HG03558 (cell line): ENCODE results near the gene MRPL45.
"Not testable (repeated sequence)": the region's sequence is repeated elsewhere in the genome, so short reads cannot be mapped to it uniquely, and the experiment has no call there.

Source experiments
- ATAC-seq: cut with Tn5 transposase; IDR thresholded peaks from one replicate; pipeline ENCODE4 v1.9.1; 2021; ENCODE audit warnings: moderate number of reproducible peaks; ENCODE audit not compliant: unreplicated experiment; ENCODE audit errors: extremely low read depth

MRPL45 gene

DNA sequence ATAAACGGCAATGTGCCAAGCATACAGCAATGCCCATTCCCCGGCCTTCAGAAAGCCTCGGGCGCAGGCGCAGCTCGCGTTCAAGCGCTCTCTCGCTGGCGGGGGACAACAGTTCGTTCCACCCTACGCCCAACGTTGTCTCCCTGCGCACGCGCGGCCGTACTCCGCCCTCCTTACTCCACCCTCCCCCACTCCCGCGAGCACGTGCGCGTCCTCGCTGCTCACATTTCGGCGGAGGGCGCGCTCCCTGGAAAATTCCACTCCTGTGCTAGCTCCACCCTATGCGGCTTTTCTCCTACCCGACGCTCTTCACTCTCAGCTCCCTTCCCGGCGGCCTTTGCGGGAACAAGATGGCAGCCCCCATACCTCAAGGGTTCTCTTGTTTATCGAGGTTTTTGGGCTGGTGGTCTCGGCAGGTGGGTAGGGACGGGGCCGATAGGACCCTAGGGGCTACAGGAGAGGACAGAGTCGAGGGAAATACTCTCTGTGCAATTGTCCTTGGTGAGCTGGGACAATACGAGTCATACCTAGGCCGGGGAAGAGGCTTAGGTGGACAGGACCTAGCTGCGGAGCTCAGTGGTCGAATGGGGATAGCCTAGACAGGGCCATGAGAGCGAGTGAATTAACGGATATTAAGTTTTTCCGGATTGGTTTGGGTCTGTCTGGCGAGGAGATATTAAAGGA lies at the start of gene MRPL45:
Gene MRPL45, plus strand, starts transcription at position 335 of the 684 bp plus-strand sequence. Its CDS starts 16 bp downstream, at position 351.
- ATAC-seq: peak; percentile 74

DNA sequence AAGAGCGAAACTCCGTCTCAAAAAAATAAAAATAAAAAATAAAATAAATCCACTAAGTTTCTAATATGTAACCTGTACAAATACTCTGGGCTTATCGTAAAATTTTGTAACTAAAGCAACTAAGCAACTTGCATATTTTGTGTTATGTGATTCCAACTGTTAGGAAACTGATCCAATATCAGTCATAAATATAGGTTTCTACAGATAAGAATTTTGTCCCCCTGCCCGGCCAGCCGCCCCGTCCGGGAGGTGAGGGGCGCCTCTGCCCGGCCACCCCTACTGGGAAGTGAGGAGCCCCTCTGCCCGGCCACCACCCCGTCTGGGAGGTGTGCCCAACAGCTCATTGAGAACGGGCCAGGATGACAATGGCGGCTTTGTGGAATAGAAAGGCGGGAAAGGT lies 43.8 kb upstream of the MRPL45 start:
- not testable (repeated sequence) for ATAC-seq

DNA sequence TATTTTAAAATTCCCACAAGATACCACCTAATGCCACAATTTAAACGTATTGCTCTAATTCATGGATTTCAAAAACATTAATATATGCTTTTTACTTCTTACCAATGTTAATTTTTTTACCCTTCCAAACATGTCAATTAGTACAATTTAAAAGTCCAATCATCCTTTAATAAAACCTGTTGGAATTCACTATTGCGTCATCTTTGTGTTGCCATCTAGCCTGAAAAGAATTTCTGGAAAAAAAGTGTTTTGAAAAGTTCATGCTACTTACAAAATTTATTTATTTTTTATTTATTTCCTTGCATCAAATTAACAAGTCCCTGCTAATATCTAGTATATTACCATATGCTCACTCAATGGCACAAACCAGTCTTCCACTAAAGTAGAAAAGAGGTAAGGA lies 42.6 kb upstream of the MRPL45 start:
- not testable (repeated sequence) for ATAC-seq

DNA sequence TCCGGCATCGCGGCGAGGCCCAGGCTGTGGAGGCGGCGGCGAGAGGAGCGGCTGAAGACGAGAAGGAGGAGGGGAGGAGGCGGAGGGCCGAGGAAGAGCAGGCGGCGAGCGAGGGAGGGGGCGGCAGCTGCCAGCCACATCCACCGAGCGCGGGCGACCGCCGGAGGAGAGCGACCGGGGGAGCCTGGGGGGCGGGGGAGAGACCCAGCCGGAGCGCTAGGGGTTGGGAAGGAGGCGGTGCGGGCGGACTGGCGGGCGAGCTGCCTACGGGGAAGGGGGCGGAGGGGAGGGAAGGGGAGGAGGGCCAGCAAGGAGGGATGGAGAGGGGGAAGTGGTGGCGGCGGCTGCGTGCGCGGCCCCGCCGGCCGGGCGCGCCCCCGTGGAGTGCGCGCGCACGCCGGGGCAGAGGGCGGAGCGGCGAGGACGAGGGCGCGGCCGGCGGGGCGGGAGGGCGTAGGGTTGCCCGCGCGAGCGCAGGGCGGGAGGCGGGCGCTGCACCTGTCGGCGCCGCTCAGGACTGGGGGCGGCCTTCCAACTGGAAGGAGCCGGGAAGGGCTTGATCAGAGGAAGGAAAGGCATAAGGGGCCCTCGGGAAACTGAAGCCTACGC lies 39.9 kb upstream of the MRPL45 start:
- peak; percentile 41 for ATAC-seq

DNA sequence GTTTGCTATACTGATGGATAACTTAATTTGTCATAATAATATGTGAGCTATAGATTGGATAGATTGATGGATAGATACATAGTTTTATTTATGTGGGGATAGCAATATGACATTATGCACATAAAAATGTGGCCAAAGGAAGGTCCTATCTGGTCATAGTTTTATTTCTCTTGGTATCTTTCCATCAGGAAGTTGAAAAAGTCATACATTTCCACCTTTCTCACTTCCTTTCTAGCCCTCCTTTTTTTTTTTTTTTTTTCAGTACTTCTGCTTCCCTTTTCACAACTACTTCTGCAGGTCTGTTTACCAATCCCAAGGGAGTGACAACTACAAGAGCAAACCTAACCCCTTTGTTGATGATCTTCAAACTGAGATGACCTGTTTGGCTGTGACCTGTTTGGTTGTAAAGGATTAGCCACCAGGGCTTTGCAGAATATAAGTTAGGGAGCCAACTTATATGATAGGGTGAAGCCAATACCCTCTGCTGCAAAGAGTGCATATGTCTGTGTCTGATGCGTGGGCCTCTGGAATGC lies 30.9 kb upstream of the MRPL45 start:
- not testable (repeated sequence) for ATAC-seq

DNA sequence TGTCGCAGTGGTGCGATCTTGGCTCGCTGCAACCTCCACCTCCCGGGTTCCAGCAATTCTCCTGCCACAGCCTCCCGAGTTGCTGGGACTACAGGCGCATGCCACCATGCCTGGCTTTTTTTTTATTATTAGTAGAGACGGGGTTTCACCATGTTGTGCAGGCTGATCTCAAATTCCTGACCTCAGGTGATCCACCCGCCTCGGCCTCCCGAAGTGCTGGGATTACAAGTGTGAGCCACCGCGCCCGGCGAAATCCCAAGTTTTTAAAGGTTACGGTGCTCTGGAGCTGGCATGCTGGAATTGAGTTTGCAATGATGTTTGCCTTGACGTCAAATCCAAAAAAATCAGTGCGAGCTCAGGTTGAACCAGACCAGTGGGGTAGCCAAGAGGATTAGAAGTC lies 30.4 kb upstream of the MRPL45 start:
- not testable (repeated sequence) for ATAC-seq

DNA sequence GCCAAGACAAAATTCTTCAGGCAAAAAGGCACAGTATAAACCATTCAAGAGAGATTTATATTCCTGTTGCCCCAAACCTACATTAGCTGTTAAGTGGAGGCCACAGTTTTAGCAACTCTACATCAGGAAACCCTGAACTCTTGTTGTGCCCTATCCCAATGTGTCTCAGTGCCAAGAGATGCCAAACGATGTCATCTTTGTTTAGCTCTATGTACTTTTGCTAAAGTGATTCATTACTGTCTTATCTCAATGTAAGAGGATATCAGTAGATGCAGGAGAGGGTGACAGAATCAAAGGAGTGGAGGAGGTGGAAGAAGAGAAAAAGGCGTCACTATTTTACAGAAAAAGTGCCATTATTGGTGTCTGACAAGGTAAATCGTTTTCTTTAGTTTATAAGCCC lies 28.8 kb upstream of the MRPL45 start:
- not testable (repeated sequence) for ATAC-seq

DNA sequence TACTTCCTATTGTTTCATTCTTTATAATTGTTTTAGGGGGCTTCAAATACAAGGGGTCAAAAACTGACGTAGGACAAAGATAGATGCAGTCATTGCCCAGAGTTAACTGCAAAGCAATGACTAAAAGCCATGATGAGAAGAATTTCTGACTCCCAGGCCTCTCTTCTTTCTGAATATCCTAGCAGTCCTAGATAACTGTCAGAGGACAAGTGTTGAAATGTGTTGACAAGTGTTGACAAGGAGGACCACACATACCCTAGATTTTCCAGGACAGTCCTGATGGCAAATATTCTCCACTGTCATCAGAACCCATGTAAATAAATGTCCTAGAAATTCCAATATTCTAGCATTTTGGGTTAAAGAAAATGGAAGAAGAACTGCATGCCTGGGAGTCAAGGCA lies 27.9 kb upstream of the MRPL45 start:
- ATAC-seq: not testable (repeated sequence)

DNA sequence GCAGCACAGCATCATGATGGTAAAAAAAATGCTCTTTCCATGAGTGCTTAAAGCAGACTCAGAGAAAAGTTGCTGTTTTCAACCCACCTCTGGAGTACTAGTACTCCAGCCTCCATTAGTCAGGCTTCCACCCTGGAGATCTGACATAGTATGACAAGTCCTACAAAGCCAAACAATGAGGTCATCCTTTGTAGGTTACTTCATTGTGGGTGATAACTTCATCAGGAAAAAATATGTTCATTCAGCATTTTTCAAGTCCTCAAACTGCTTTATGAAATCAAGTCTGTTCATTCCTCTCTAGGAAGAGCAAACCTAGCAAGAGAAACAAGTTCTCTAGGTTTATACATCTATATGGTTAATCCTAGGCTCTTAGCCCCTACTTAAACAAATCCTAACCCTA lies 27.4 kb upstream of the MRPL45 start:
- ATAC-seq: not testable (repeated sequence)

DNA sequence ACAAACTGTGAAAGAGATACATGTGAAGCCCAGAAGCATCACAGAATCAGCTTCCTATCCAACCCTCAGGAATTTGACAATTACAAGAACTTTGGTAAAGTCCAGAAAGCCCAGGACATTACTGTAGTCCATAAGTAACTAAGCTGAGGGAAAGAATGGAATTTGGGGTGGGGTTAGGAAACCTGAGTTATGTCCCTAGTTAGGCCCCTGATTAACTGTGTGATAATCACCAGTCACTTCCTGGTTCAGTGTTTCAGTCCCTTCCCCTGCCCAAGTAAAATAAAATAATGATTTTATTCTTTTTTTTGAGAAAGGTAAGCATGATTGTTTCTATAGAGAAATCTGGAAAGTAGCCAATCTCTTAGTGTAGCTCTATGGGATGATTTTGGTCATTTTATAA lies 11.0 kb upstream of the MRPL45 start:
- ATAC-seq: not testable (repeated sequence)

DNA sequence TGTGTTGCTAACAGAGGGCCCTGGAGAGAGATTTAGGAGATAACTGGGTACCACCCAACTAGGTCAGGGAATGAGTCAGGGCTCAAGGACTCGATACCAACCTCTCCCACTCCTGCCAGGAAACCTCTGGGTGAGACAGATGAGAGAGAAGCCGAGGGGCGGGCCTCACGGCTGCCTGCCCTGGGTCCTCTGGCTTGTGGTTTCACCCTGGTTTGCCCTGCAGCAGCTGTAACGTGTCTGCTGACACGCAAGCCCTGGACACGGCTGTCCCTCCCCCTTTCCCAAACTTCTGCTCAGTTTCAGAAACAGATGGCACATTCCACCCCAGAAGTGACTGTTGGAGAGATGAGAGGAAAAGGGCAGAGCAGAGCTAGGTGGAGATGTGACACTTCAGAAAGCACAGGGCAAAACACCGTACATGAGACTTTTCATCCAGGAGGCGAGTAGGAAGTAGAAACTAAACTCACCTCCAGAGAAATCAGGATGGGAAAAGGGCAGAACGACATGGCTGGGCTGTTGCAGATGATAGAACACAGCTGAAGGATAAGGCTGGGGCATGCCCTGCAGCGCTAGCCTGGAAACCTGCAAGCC lies 10.4 kb upstream of the MRPL45 start:
- not testable (repeated sequence) for ATAC-seq

DNA sequence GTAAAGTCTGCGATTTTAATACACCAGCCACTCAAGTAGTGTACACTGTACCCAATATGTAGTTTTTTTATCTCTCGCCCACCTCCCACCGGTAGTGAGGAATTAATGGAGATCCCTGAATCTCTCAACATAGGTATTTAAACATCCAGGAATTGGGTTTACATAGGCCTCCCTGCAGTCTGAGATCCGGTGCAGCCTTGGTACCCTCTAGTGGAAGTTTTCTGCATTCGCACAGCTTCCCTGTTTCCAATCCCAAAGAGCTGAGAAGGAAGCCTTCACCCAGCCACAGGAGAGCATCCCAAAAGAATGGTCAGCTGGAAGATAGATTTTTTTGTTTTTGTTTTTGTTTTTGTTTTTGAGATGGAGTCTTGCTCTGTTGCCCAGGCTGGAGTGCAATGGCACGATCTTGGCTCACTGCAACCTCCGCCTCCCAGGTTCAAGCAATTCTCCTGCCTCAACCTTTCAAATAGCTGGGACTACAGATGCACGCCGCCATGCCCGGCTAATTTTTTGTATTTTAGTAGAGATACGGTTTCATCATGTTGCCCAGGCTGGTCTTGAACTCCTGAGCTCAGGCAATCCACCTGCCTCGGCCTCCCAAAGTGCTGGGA lies 8.6 kb upstream of the MRPL45 start:
- ATAC-seq: not testable (repeated sequence)

DNA sequence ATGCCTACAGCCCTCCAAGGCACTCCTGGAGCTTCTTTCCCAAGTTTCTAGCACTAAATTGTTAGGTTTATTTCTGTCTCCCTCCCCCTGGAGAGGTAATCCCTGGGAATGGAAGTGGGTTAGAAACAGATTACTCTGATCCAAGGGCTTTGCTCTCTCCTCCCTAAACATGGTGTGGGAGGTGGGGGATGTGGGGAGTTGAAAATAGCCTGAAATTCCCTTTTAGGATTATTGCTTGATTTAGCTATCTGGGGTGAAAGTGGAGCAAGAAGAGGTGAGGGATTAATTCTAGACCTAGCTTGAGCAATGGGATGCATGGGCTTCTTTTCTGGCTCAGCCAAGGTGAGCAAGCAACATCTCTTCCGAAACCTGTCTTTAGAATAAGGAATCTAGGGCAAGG lies 7.2 kb upstream of the MRPL45 start:
- not testable (repeated sequence) for ATAC-seq

DNA sequence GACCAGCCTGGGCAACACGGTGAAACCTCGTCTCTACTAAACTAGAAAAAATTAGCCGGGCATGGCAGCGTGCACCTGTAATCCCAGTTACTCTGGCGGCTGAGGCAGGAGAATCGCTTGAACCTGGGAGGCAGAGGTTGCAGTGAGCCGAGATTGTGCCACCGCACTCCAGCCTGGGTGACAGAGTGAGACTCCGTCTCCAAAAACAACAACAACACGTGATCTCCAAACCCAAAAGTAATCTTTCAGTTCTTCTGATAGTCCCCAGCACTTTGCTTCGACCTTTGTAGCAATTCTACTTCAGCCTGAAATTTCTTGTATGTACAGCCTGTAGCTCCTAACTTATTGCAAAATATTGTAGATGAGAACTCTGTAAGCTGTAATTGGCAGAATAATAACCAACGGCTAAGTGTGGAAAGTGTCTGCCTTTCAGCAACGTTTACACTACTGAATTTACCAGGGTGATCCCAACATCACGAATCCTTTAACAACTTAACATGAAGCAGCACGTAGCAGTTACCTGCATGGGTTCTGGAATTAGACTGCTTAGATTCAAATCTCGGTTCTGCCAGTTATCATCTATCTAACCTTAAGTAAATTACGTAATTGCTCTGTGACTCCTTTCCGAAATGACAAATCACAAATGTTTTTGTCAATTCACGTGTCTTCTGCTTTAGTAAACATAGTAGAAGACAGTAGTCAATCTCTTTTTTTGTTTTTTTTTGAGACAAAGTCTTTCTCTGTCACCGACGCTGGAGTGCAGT lies 1.2 kb upstream of the MRPL45 start:
- ATAC-seq: not testable (repeated sequence)

DNA sequence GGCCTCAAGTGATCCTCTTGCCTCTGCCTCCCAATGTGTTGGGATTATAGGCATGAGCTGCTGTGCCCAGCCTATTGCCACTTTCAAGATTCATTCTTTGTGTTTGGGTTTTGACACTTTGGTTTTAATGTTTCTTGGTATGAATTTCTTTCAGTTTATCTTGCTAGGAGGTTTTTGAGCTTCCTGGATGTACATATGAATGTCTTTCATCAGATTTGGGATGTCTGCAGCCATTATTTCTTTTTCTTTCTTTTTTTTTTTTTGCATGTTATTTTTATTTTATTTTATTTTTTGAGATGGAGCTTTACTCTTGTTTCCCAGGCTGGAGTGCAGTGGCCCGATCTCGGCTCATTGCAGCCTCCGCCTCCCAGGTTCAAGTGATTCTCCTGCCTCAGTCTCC lies 18.5 kb downstream of the MRPL45 start:
- no peak for ATAC-seq

DNA sequence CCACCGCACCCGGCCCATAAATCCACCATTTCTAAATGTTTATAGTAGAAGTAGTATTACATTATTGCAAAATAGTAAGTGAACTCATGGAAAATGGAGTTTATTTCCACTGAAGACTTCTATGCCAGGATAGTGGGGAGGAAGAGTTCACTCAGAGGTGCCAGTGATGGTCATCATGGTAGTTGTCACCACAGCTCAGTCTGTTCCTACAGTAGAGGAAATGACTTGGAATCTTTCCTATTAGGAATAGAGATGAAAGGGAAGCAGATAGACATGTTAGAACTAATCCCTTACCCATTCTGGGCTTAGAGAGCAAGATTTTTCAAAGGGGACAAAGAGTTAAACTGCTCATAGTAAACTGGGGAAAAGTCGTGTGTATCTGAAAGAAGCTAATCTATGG lies 20.1 kb downstream of the MRPL45 start:
- ATAC-seq: no peak

DNA sequence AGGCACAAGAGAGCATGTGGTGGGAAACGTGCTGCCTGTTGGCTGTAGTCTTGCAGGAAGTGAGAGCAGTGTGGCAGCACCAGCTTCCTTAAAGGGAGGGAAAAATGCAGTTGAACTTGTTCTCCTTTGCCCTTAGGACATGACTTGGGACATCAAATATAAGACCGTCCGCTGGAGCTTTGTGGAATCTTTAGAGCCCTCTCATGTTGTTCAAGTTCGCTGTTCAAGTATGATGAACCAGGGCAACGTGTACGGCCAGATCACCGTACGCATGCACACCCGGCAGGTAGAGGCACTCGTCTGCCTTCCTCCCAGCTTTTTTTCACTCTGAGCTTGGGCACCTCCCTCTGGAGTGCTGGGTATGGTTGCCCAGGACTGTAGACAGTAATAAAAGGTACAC lies 23.5 kb downstream of the MRPL45 start:
- ATAC-seq: no peak

DNA sequence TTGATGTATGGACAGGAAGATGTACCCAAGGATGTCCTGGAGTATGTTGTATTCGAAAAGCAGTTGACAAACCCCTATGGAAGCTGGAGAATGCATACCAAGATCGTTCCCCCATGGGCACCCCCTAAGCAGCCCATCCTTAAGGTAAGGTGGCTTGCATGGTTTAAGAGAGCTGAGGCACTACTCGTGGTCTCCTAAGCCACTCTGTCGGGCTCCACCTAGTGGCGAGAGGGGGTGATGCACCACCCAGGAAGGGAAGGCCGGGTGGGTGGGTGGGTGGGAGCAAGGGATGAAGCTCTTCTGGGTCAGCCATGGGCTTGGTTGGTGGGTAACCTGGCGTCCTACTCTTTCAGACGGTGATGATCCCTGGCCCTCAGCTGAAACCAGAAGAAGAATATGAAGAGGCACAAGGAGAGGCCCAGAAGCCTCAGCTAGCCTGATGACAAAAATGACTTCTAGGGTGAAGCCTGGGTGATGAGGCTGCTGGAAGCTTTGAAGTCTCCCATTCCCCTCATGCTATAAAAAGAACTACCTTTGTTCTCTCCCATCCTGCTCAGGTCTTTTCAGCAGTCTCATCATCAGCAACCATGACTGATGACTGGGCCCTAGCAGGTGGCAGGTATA lies 25.3 kb downstream of the MRPL45 start:
- no peak for ATAC-seq

DNA sequence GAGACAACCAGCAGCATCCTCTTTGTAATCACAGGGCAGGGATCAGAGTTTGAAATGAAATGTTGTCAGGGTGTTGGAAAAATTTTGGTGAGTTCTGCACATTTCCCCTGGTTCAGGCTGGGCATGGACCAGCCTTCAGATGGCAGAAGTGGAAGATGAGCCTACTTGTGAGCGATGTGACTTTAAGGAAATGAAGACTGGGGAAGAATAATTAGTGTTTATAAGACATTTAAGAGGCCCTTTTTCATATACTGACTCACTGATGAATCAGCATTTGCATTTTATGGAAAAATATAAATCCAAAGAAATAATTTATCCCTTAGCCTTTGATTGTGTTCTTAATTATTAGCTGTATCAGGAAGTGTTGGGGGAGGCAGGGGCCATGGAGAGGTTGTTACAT lies 25.9 kb downstream of the MRPL45 start:
- no peak for ATAC-seq
